Keratinocyte (primary cell): ENCODE data around the gene KDM7A.

Experiments used
- CTCF ChIP-seq, 3 experiments: IDR thresholded peaks in 1 of 3; conservative IDR thresholded peaks in 1 of 3; optimal IDR thresholded peaks in 1 of 3; 2 replicates in 2 of 3; 3 replicates in 1 of 3; pipeline versions ENCODE3 to v1.5.1; 2011; ENCODE audit warnings: low read length in 3 of 3, mild to moderate bottlenecking in 3 of 3, moderate library complexity in 2 of 3, control low read depth in 1 of 3, inconsistent platforms in 1 of 3; ENCODE audit not compliant: insufficient read depth in 2 of 3; ENCODE audit errors: extremely low read depth in 1 of 3
- EZH2 ChIP-seq: IDR thresholded peaks from one replicate; pipeline ENCODE4 v1.6.1; 2012; ENCODE audit warnings: inconsistent platforms, mild to moderate bottlenecking, low read length, moderate library complexity

DNA sequence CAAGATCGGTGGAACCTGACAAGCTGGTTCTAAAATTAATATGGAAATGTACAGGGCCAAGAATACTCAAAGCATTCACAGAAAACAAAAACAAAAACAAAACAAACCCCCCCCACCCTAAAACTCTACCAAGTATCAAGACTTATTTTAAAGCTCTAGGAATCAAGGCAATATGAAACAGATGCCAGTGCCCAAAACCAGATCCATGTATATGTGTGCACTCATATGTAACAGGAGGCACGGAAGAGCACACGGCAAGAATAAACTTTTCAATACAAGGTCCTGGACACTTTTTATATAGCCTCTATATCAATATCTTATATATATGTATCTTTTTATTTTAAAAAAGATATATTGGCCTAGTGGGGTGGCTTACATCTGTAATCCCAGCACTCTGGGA is 35.5 kb downstream of the KDM7A start:
- TF ChIP-seq CTCF (optimal IDR thresholded peaks at IDR 0.05 in 1 of 3, IDR thresholded peaks at IDR 0.05 in 1 of 3, conservative IDR thresholded peaks at IDR 0.05 in 1 of 3; ENCODE audit: extremely low read depth in 1 of 3, insufficient read depth in 2 of 3, low read length in 3 of 3) (no peak), EZH2 (no peak)
